ENCODE measurements around the gene ST6GALNAC1.

GRCh38 chr17:76683921-76684745 is 40.6 kb upstream of the ST6GALNAC1 start:
- TF ChIP-seq POLR2A (IDR thresholded peaks at IDR 0.05; ENCODE audit: low read depth, low read length) (no peak), TAF1 (IDR thresholded peaks at IDR 0.05; ENCODE audit: borderline replicate concordance, low read depth, low read length) (no peak)

All from GM12892 (cell line).